Kidney (tissue), 14 donors: Measurements from ENCODE around the gene TTLL5. TPM values are rescaled to one million over a fixed set of nuclear protein-coding genes. Genes with fewer than 3 reads are reported as not detected.

Source experiments
- DNase-seq, 5 donors: peaks; one replicate each; pipeline ENCODE4 v3.0.0-alpha.2; 2013 to 2020
- FAIRE-seq: peaks from 2 replicates; lab custom pipeline; 2012; peaks lifted over from hg19 to GRCh38; lab: Jason Lieb, UNC
- H3K27ac ChIP-seq, 2 donors: one replicate each; pipeline ENCODE4 v1.7.0; 2013; ENCODE audit warnings: low read depth in 2 of 2, low read length in 2 of 2, inconsistent platforms in 1 of 2
- H3K27me3 ChIP-seq: one replicate; pipeline ENCODE4 v1.7.1; 2013; ENCODE audit warnings: low read length, inconsistent platforms; ENCODE audit not compliant: control insufficient read depth, insufficient read depth
- H3K36me3 ChIP-seq, 3 donors: one replicate each; pipeline versions ENCODE4 v1.7.0 to v1.7.1; 2013; ENCODE audit warnings: low read length in 3 of 3, control low read depth in 1 of 3, inconsistent platforms in 1 of 3; ENCODE audit not compliant: insufficient read depth in 3 of 3, control insufficient read depth in 2 of 3
- H3K4me1 ChIP-seq, 3 donors: one replicate each; pipeline versions ENCODE4 v1.7.0 to v1.7.1; 2013; ENCODE audit warnings: low read length in 3 of 3, inconsistent platforms in 1 of 3, low read depth in 1 of 3; ENCODE audit not compliant: control insufficient read depth in 2 of 3, insufficient read depth in 2 of 3
- H3K4me3 ChIP-seq, 3 donors: one replicate each; pipeline versions ENCODE4 v1.7.0 to v1.8.1; 2013; ENCODE audit warnings: low read length in 3 of 3, control low read depth in 1 of 3, inconsistent platforms in 1 of 3
- H3K9ac ChIP-seq, 3 donors: one replicate each; pipeline versions ENCODE4 v1.7.0 to v1.7.1; 2013; ENCODE audit warnings: low read length in 3 of 3, control low read depth in 1 of 3, inconsistent platforms in 1 of 3
- H3K9me3 ChIP-seq, 3 donors: one replicate each; pipeline versions ENCODE4 v1.7.0 to v1.7.1; 2013; ENCODE audit warnings: low read length in 3 of 3, control low read depth in 1 of 3, inconsistent platforms in 1 of 3; ENCODE audit not compliant: control insufficient read depth in 2 of 3, insufficient read depth in 1 of 3
- CTCF ChIP-seq: IDR thresholded peaks from 3 replicates; pipeline ENCODE4 v1.5.1; 2012; ENCODE audit warnings: mild to moderate bottlenecking, moderate library complexity, borderline replicate concordance; ENCODE audit not compliant: insufficient read depth; ENCODE audit errors: extremely low read depth
- intact Hi-C: fragments of 100-400 bp; cut with DNase I; formaldehyde crosslinking; loops from one replicate; pipeline ENCODE4 v1.11.1; 2022
- polyA plus RNA-seq: library from polyadenylated mRNA; stranded (reverse); fragments of 350-450 nt; fragmentation: Illumina TruSeq; extraction: RNeasy Lipid Tissue Mini Kit (QIAGEN cat#74804); gene quantifications from one replicate; pipeline ENCODE4 v1.2.3, GENCODE V29; 2014; ENCODE audit warnings: low read depth, low replicate concordance; ENCODE audit not compliant: insufficient read depth
- total RNA-seq: library from RNA; stranded (reverse); fragmentation: NEBNext Ultra II Directional; extraction: Animal tissue kit (Norgen Biotek cat#: 25700); gene quantifications from one replicate; pipeline ENCODE4 v1.2.1, GENCODE V29; 2021
- donor health status: control.
- donor health status: control.
- donor health status: control.
- donor health status: control.
- donor health status: control.
- donor health status: DM: yes; HTN: yes; CAD: no.
- donor health status: Normal renal cell carcinoma (clear cell type).

The TTLL5 gene
- total and polyA plus RNA-seq, 2 donors from 2014 or later, result 16.8 to 37.2 TPM

GRCh38 chr14:75835737-75836136, 174.7 kb downstream of the TTLL5 start:
- no peak for TF ChIP-seq CTCF
- H3K9ac ChIP-seq, result no peak overlapping the region
- no peaks in the 10 kb centered on the region for H3K9me3 ChIP-seq
- H3K4me1 ChIP-seq, result no peaks in the 10 kb centered on the region
- no peak for DNase-seq
- no peaks in the 10 kb centered on the region for H3K27me3 ChIP-seq
- H3K4me3 ChIP-seq, result no peak overlapping the region
- intact Hi-C loops, result no loop called here
- H3K36me3 ChIP-seq, result no peaks in the 10 kb centered on the region
- no peak for FAIRE-seq
- H3K27ac ChIP-seq, result no peak overlapping the region

- Histone ChIP-seq H3K4me3 (no peak overlapping the region), H3K4me1 (no peaks in the 10 kb centered on the region), H3K27ac (no peak overlapping the region), H3K27me3 (no peaks in the 10 kb centered on the region), H3K36me3 (no peaks in the 10 kb centered on the region), H3K9me3 (no peaks in the 10 kb centered on the region), H3K9ac (no peak overlapping the region)
- intact Hi-C loops, result no loop called here
- DNase-seq (no peak), FAIRE-seq (no peak)
- TF ChIP-seq CTCF, result no peak
Observed at GRCh38 chr14:75837151-75837787, 176.2 kb downstream of the TTLL5 start.

- H3K9ac ChIP-seq, result no peak overlapping the region
- no peaks in the 10 kb centered on the region for H3K4me1 ChIP-seq
- FAIRE-seq, result no peak
- no peak for DNase-seq
- no peak overlapping the region for H3K27ac ChIP-seq
- no peaks in the 10 kb centered on the region for H3K9me3 ChIP-seq
- no peaks in the 10 kb centered on the region for H3K36me3 ChIP-seq
- intact Hi-C loops, result no loop called here
- no peak for TF ChIP-seq CTCF
- no peak overlapping the region for H3K4me3 ChIP-seq
- H3K27me3 ChIP-seq, result no peaks in the 10 kb centered on the region
Observed at GRCh38 chr14:75840911-75841310, 179.9 kb downstream of the TTLL5 start.

- Histone ChIP-seq H3K9ac (no peak overlapping the region), H3K9me3 (no peaks in the 10 kb centered on the region), H3K4me1 (no peaks in the 10 kb centered on the region), H3K27ac (no peak overlapping the region), H3K4me3 (no peak overlapping the region), H3K27me3 (no peaks in the 10 kb centered on the region), H3K36me3 (no peaks in the 10 kb centered on the region)
- no peak for FAIRE-seq
- DNase-seq, result no peak
- TF ChIP-seq CTCF, result no peak
- intact Hi-C loops, result no loop called here
Observed at GRCh38 chr14:75842551-75842950, 181.5 kb downstream of the TTLL5 start.
